H9 (cell line): ENCODE data around the gene EXOC3L4. TPM values are rescaled to one million over a fixed set of nuclear protein-coding genes. Genes with fewer than 3 reads are reported as not detected.

Experiments used
- DNase-seq: peaks from one replicate; pipeline ENCODE4 v3.0.0-alpha.2; 2017
- H2AFZ ChIP-seq: one replicate; pipeline ENCODE4 v1.6.1; 2013; ENCODE audit warnings: mild to moderate bottlenecking, low read length, control low read depth, moderate library complexity
- H2AK5ac ChIP-seq: 2 replicates; pipeline ENCODE4 v1.6.1; 2013; ENCODE audit warnings: low read length, control low read depth, mixed read lengths; ENCODE audit not compliant: insufficient read length
- H2BK120ac ChIP-seq: one replicate; pipeline ENCODE4 v1.6.1; 2013; ENCODE audit warnings: low read depth, mild to moderate bottlenecking, low read length, control low read depth, inconsistent platforms; ENCODE audit not compliant: poor library complexity, severe bottlenecking
- H2BK12ac ChIP-seq: 2 replicates; pipeline ENCODE4 v1.6.1; 2013; ENCODE audit warnings: low read length, control low read depth, mixed read lengths, low read depth; ENCODE audit not compliant: insufficient read length
- H2BK15ac ChIP-seq: 2 replicates; pipeline ENCODE4 v1.6.1; 2013; ENCODE audit warnings: low read depth, low read length, control low read depth
- H2BK20ac ChIP-seq: one replicate; pipeline ENCODE4 v1.6.1; 2013; ENCODE audit warnings: low read depth, mild to moderate bottlenecking, low read length, control low read depth, inconsistent platforms; ENCODE audit not compliant: poor library complexity, severe bottlenecking
- H2BK5ac ChIP-seq: 2 replicates; pipeline ENCODE4 v1.6.1; 2013; ENCODE audit warnings: low read length, control low read depth, mixed read lengths; ENCODE audit not compliant: insufficient read length
- H3K14ac ChIP-seq: 2 replicates; pipeline ENCODE4 v1.6.1; 2013; ENCODE audit warnings: low read length, control low read depth; ENCODE audit not compliant: insufficient read depth
- H3K18ac ChIP-seq: 2 replicates; pipeline ENCODE4 v1.6.1; 2013; ENCODE audit warnings: low read depth, mild to moderate bottlenecking, mixed read lengths, low read length, control low read depth; ENCODE audit not compliant: insufficient read length
- H3K23ac ChIP-seq: 2 replicates; pipeline ENCODE4 v1.6.1; 2013; ENCODE audit warnings: low read length, control low read depth, mixed read lengths, low read depth; ENCODE audit not compliant: insufficient read length
- H3K23me2 ChIP-seq: 2 replicates; pipeline ENCODE4 v1.6.1; 2013; ENCODE audit warnings: low read depth, mild to moderate bottlenecking, mixed read lengths, low read length, control low read depth; ENCODE audit not compliant: insufficient read length, poor library complexity, severe bottlenecking
- H3K27ac ChIP-seq: 2 replicates; pipeline ENCODE4 v1.5.1; 2013; ENCODE audit warnings: low read length, control low read depth, mixed read lengths, low read depth; ENCODE audit not compliant: insufficient read length
- H3K27me3 ChIP-seq: 2 replicates; pipeline ENCODE4 v1.6.1; 2013; ENCODE audit warnings: low read length, control low read depth, inconsistent platforms; ENCODE audit not compliant: insufficient read depth
- H3K4ac ChIP-seq: 2 replicates; pipeline ENCODE4 v1.6.1; 2013; ENCODE audit warnings: low read depth, mild to moderate bottlenecking, control low read depth, inconsistent platforms, low read length, moderate library complexity
- H3K4me1 ChIP-seq: 2 replicates; pipeline ENCODE4 v1.6.1; 2013; ENCODE audit warnings: low read length, control low read depth, inconsistent platforms; ENCODE audit not compliant: insufficient read depth
- H3K4me2 ChIP-seq: 2 replicates; pipeline ENCODE4 v1.6.1; 2013; ENCODE audit warnings: low read length, control low read depth, mixed read lengths; ENCODE audit not compliant: insufficient read length, insufficient read depth
- H3K56ac ChIP-seq: 2 replicates; pipeline ENCODE4 v1.6.1; 2013; ENCODE audit warnings: low read depth, mild to moderate bottlenecking, mixed read lengths, low read length, control low read depth; ENCODE audit not compliant: insufficient read length
- H3K79me1 ChIP-seq: 2 replicates; pipeline ENCODE4 v1.6.1; 2013; ENCODE audit warnings: low read depth, mild to moderate bottlenecking, moderate library complexity, low read length, control low read depth, inconsistent platforms; ENCODE audit not compliant: insufficient read depth, poor library complexity, severe bottlenecking
- H3K79me2 ChIP-seq: 2 replicates; pipeline ENCODE4 v1.6.1; 2013; ENCODE audit warnings: low read length, control low read depth, inconsistent platforms; ENCODE audit not compliant: insufficient read depth
- H3K9ac ChIP-seq: 2 replicates; pipeline ENCODE4 v1.6.1; 2013; ENCODE audit warnings: low read length, control low read depth, mixed read lengths; ENCODE audit not compliant: insufficient read length; ENCODE audit errors: extremely low read depth
- H3K9me3 ChIP-seq: one replicate; pipeline ENCODE4 v1.6.1; 2013; ENCODE audit warnings: low read depth, low read length, inconsistent platforms; ENCODE audit not compliant: control insufficient read depth
- H3T11ph ChIP-seq: one replicate; pipeline ENCODE4 v1.6.1; 2013; ENCODE audit warnings: mild to moderate bottlenecking, low read length, control low read depth, inconsistent platforms
- H4K20me1 ChIP-seq: one replicate; pipeline ENCODE4 v1.6.1; 2013; ENCODE audit not compliant: control insufficient read depth, insufficient read length, insufficient read depth
- H4K5ac ChIP-seq: 2 replicates; pipeline ENCODE4 v1.6.1; 2013; ENCODE audit warnings: low read depth, mild to moderate bottlenecking, mixed read lengths, low read length, control low read depth; ENCODE audit not compliant: insufficient read length
- H4K8ac ChIP-seq: replicated peaks from 2 replicates; pipeline ENCODE4 v1.6.1; 2013; ENCODE audit warnings: low read length, control low read depth, mixed read lengths, low read depth; ENCODE audit not compliant: insufficient read length
- H4K91ac ChIP-seq: 2 replicates; pipeline ENCODE4 v1.6.1; 2013; ENCODE audit warnings: low read depth, mild to moderate bottlenecking, moderate library complexity, mixed read lengths, low read length, control low read depth; ENCODE audit not compliant: insufficient read length
- H3K27ac Mint-ChIP-seq, 3 experiments: 2 replicates in 2 of 3; 3 replicates in 1 of 3; pipeline ENCODE4 v1.8.0; 2020 to 2021; ENCODE audit warnings: mixed read lengths in 3 of 3, mild to moderate bottlenecking in 1 of 3, moderate library complexity in 1 of 3
- H3K27me3 Mint-ChIP-seq: 2 replicates; pipeline ENCODE4 v1.8.0; 2021; ENCODE audit warnings: low read depth, mild to moderate bottlenecking, moderate library complexity, mixed read lengths
- H3K36me3 Mint-ChIP-seq, 3 experiments: 2 replicates in 2 of 3; 3 replicates in 1 of 3; pipeline ENCODE4 v1.8.0; 2020 to 2021; ENCODE audit warnings: low read depth in 3 of 3, mixed read lengths in 3 of 3; ENCODE audit not compliant: insufficient read depth in 1 of 3
- H3K4me1 Mint-ChIP-seq, 2 experiments: 2 replicates each; pipeline ENCODE4 v1.8.0; 2020; ENCODE audit warnings: mixed read lengths in 2 of 2
- H3K4me3 Mint-ChIP-seq, 2 experiments: 2 replicates in 1 of 2; 3 replicates in 1 of 2; pipeline ENCODE4 v1.8.0; 2020 to 2021; ENCODE audit warnings: mild to moderate bottlenecking in 2 of 2, mixed read lengths in 2 of 2, moderate library complexity in 1 of 2
- H3K9me3 Mint-ChIP-seq, 2 experiments: 2 replicates in 1 of 2; 3 replicates in 1 of 2; pipeline ENCODE4 v1.8.0; 2020; ENCODE audit warnings: mild to moderate bottlenecking in 2 of 2, mixed read lengths in 2 of 2, moderate library complexity in 1 of 2
- CTCF ChIP-seq: fragments of 200-600 bp; sonication (generic); conservative IDR thresholded peaks from 3 replicates; pipeline ENCODE4 v1.8.0; 2021; ENCODE audit warnings: antibody characterized with exemption, mild to moderate bottlenecking
- WGBS: extraction: QIAGEN DNeasy Blood & Tissue Kit; methylation state at CpG from one replicate; pipeline ENCODE4 v1.1.7; 2013; ENCODE audit warnings: missing lambda C conversion rate, low lambda C conversion rate, mixed read lengths; ENCODE audit not compliant: insufficient read length; ENCODE audit errors: extremely low coverage; 5-methylcytosine and 5-hydroxymethylcytosine counted together
- total RNA-seq: library from RNA; stranded (reverse); gene quantifications from 2 replicates; pipeline ENCODE4 v1.2.1, GENCODE V29; 2021

EXOC3L4 gene
- total RNA-seq, 1 experiment from 2014 or later: 0.42 TPM

GRCh38 chr14:103052407-103052806 lies 42.1 kb upstream of the EXOC3L4 start:
- no peaks in the 10 kb centered on the region for H3K9me3 ChIP-seq
- no peak overlapping the region for H3K4me2 ChIP-seq
- H4K5ac ChIP-seq: no peak overlapping the region
- no peak overlapping the region for H2BK12ac ChIP-seq
- H3K23ac ChIP-seq: no peak overlapping the region
- no peaks in the 10 kb centered on the region for H4K20me1 ChIP-seq
- Mint-ChIP-seq H3K4me3 (no peak overlapping the region), H3K27ac (no peak overlapping the region), H3K9me3 (no peaks in the 10 kb centered on the region), H3K36me3 (peaks cover 0 to 10% (median 0%) of the 10 kb centered on the region in 3 experiments; a peak in 4 of 7 replicates), H3K27me3 (no peaks in the 10 kb centered on the region), H3K4me1 (peaks cover 11 to 17% of the 10 kb centered on the region in 2 experiments)
- no peak overlapping the region for H2BK5ac ChIP-seq
- H2AFZ ChIP-seq: no peak overlapping the region
- H3K4me1 ChIP-seq: no peaks in the 10 kb centered on the region; the same call in 1 of the 2 replicates
- H3K27ac ChIP-seq: no peak overlapping the region
- no peaks in the 10 kb centered on the region for H3K27me3 ChIP-seq
- H3K14ac ChIP-seq: no peak overlapping the region
- no peak overlapping the region for H2BK15ac ChIP-seq
- TF ChIP-seq CTCF: no peak
- no peaks in the 10 kb centered on the region for H3K23me2 ChIP-seq
- H3K9ac ChIP-seq: no peak overlapping the region
- H2AK5ac ChIP-seq: no peak overlapping the region
- no peak overlapping the region for H2BK20ac ChIP-seq
- H3K79me1 ChIP-seq: peaks cover 16% of the 10 kb centered on the region
- no peak overlapping the region for H3K4ac ChIP-seq
- no peak overlapping the region for H3T11ph ChIP-seq
- no peak for DNase-seq
- H3K79me2 ChIP-seq: peaks cover 33% of the 10 kb centered on the region; the same call in 1 of the 2 replicates
- WGBS: no CpG with 5 or more reads among the region's 10 CpGs
- H2BK120ac ChIP-seq: no peak overlapping the region
- H4K8ac ChIP-seq: no peak overlapping the region
- no peak overlapping the region for H3K56ac ChIP-seq
- H4K91ac ChIP-seq: no peak overlapping the region
- H3K18ac ChIP-seq: no peak overlapping the region
